Fibroblast of mammary gland (primary cell): ENCODE data around the gene TULP4.

Experiments used
- DNase-seq: peaks from one replicate; pipeline ENCODE4 v3.0.0-alpha.2; 2010; ENCODE audit warnings: low read depth
- H3K4me3 ChIP-seq: 2 replicates; pipeline ENCODE4 v1.5.1; 2011; ENCODE audit warnings: low read depth, mild to moderate bottlenecking, low read length, moderate library complexity; ENCODE audit not compliant: control insufficient read depth
- CTCF ChIP-seq: conservative IDR thresholded peaks from 2 replicates; pipeline ENCODE4 v1.5.1; 2011; ENCODE audit warnings: low read depth, low read length, inconsistent platforms; ENCODE audit not compliant: control insufficient read depth, insufficient read depth

The TULP4 gene

GRCh38 chr6:158502263-158502950, 190.1 kb downstream of the TULP4 start:
- DNase-seq, result no peak
- H3K4me3 ChIP-seq, result no peak overlapping the region
- TF ChIP-seq CTCF, result no peak

GRCh38 chr6:158503222-158503621, 191.0 kb downstream of the TULP4 start:
- DNase-seq, result no peak
- TF ChIP-seq CTCF, result no peak
- no peak overlapping the region for H3K4me3 ChIP-seq

- no peak overlapping the region for H3K4me3 ChIP-seq
- no peak for DNase-seq
- TF ChIP-seq CTCF, result no peak
Observed at GRCh38 chr6:158503846-158504245, 191.6 kb downstream of the TULP4 start.

GRCh38 chr6:158505194-158505593, 192.9 kb downstream of the TULP4 start:
- no peak overlapping the region for H3K4me3 ChIP-seq
- TF ChIP-seq CTCF, result no peak
- no peak for DNase-seq

- no peak for DNase-seq
- TF ChIP-seq CTCF, result peak; percentile 6
- no peak overlapping the region for H3K4me3 ChIP-seq
Observed at GRCh38 chr6:158506601-158507000, 194.3 kb downstream of the TULP4 start.

- H3K4me3 ChIP-seq, result no peak overlapping the region
- no peak for DNase-seq
- TF ChIP-seq CTCF, result no peak
Observed at GRCh38 chr6:158507174-158507573, 194.9 kb downstream of the TULP4 start.

GRCh38 chr6:158508450-158508849, 196.2 kb downstream of the TULP4 start:
- no peak overlapping the region for H3K4me3 ChIP-seq
- DNase-seq, result no peak
- TF ChIP-seq CTCF, result no peak
